ENCODE data around the gene DIAPH2. TPM values are rescaled to one million over a fixed set of nuclear protein-coding genes. Genes with fewer than 3 reads are reported as not detected.

The DIAPH2 gene
- total and polyA plus RNA-seq, 9 of the 15 experiments (the other 6 are each of a cell fraction or from before 2014, with no cell fraction given): 0.01 to 0.18 (median 0.07) TPM; not detected in 1

- no peaks in the 10 kb centered on the region for H3K36me3 ChIP-seq (ENCODE audit: control insufficient read depth, insufficient read depth, low read length)
- DNase-seq (ENCODE audit: extremely low read depth in 1 of 4, low spot score in 3 of 4): no peak
- POLR2A ChIA-PET: no interaction called here
- no peaks in the 10 kb centered on the region for H3K4me1 ChIP-seq (replicated peaks in 1 of 2; ENCODE audit: control insufficient read depth in 2 of 2, insufficient read depth in 2 of 2, low read length in 2 of 2)
- H2AFZ ChIP-seq (ENCODE audit: low read depth, low read length): no peak overlapping the region
- H3K27ac ChIP-seq (ENCODE audit: extremely low read depth, low read depth, low read length): no peak overlapping the region
- H3K9me1 ChIP-seq (ENCODE audit: control insufficient read depth, insufficient read depth, low read length): no peaks in the 10 kb centered on the region
- no peaks in the 10 kb centered on the region for H3K79me2 ChIP-seq (ENCODE audit: control insufficient read depth, insufficient read depth, low read length)
- 0% methylated on average over 2 of the region's 2 CpGs for WGBS (ENCODE audit: insufficient coverage, low coverage, missing lambda C conversion rate)
- in situ Hi-C loops (cut with MboI) (no loop called here), intact Hi-C loops (cut with micrococcal nuclease) (no loop called here)
- H3K9ac ChIP-seq (ENCODE audit: insufficient read depth in 1 of 2, low read depth in 2 of 2, low read length in 2 of 2): no peak overlapping the region
- no peak for FAIRE-seq
- H3K4me2 ChIP-seq (ENCODE audit: insufficient read depth, low read length): no peak overlapping the region
- H4K20me1 ChIP-seq (replicated peaks; ENCODE audit: control insufficient read depth, insufficient read depth, low read length): no peaks in the 10 kb centered on the region
- no peaks in the 10 kb centered on the region for H3K9me3 ChIP-seq (replicated peaks; ENCODE audit: control insufficient read depth, insufficient read depth, low read depth, low read length)
- CTCF ChIA-PET (ENCODE audit: low intra/inter-chr PET ratio): no interaction called here
- no peaks in the 10 kb centered on the region for H3K27me3 ChIP-seq (ENCODE audit: control insufficient read depth in 2 of 2, insufficient read depth in 2 of 2, low read length in 2 of 2)
- TF ChIP-seq MNT (conservative IDR thresholded peaks at IDR 0.05) (no peak), ZNF449 (CRISPR knock-in tag; IDR thresholded peaks at IDR 0.05) (no peak), ZEB2 (IDR thresholded peaks at IDR 0.05) (no peak), MAFK (IDR thresholded peaks at IDR 0.05; ENCODE audit: low read length) (no peak), E4F1 (CRISPR knock-in tag; IDR thresholded peaks at IDR 0.05; ENCODE audit: borderline replicate concordance) (no peak), BHLHE40 (IDR thresholded peaks at IDR 0.05; ENCODE audit: low read length) (no peak), DLX4 (CRISPR knock-in tag; IDR thresholded peaks at IDR 0.05) (no peak), SREBF1 (IDR thresholded peaks at IDR 0.05; ENCODE audit: borderline replicate concordance, low read depth, low read length) (no peak), SIN3B (IDR thresholded peaks at IDR 0.05; ENCODE audit: low read depth) (no peak), TCF7L2 (IDR thresholded peaks at IDR 0.05; ENCODE audit: low read depth, low read length) (no peak)
- BruUV-seq (replicated peaks): no TSS peak
- no peak overlapping the region for H3K4me3 ChIP-seq
- no peak for ATAC-seq
These were observed 300.4 kb downstream of the DIAPH2 start for GRCh38 chrX:96985046-96985445.
